Small intestine (tissue), 7 donors: ENCODE measurements around the gene GPRIN1. TPM values are rescaled to one million over a fixed set of nuclear protein-coding genes. Genes with fewer than 3 reads are reported as not detected.

ENCODE experiments used
- DNase-seq, 2 donors: peaks; one replicate each; pipeline versions ENCODE4 v3.0.0 to v3.0.0-alpha.2; 2013
- FAIRE-seq: peaks from 2 replicates; lab custom pipeline; 2012; peaks lifted over from hg19 to GRCh38; lab: Jason Lieb, UNC
- H3K27ac ChIP-seq, 3 donors: one replicate each; pipeline ENCODE4 v1.5.1; 2013; ENCODE audit warnings: low read length in 2 of 3, mild to moderate bottlenecking in 2 of 3, control low read depth in 1 of 3, inconsistent platforms in 1 of 3, low read depth in 1 of 3, moderate library complexity in 1 of 3
- H3K27me3 ChIP-seq, 3 donors: one replicate each; pipeline ENCODE4 v1.6.1; 2013; ENCODE audit warnings: low read length in 3 of 3, inconsistent platforms in 1 of 3; ENCODE audit not compliant: control insufficient read depth in 3 of 3, insufficient read depth in 3 of 3
- H3K36me3 ChIP-seq, 3 donors: one replicate each; pipeline ENCODE4 v1.6.1; 2013; ENCODE audit warnings: low read length in 3 of 3, inconsistent platforms in 1 of 3, low read depth in 1 of 3, mild to moderate bottlenecking in 1 of 3, moderate library complexity in 1 of 3; ENCODE audit not compliant: control insufficient read depth in 3 of 3, insufficient read depth in 2 of 3
- H3K4me1 ChIP-seq, 3 donors: one replicate each; pipeline ENCODE4 v1.6.1; 2013; ENCODE audit warnings: low read length in 2 of 3, inconsistent platforms in 1 of 3, low read depth in 1 of 3, mild to moderate bottlenecking in 1 of 3, moderate library complexity in 1 of 3; ENCODE audit not compliant: control insufficient read depth in 3 of 3, insufficient read depth in 2 of 3
- H3K4me3 ChIP-seq, 3 donors: one replicate each; pipeline ENCODE4 v1.5.1; 2013; ENCODE audit warnings: low read length in 3 of 3, control low read depth in 1 of 3, inconsistent platforms in 1 of 3, low read depth in 1 of 3, mild to moderate bottlenecking in 1 of 3, moderate library complexity in 1 of 3
- H3K9me3 ChIP-seq, 2 donors: one replicate each; pipeline ENCODE4 v1.6.1; 2013; ENCODE audit warnings: low read depth in 1 of 2, low read length in 1 of 2; ENCODE audit not compliant: control insufficient read depth in 2 of 2, insufficient read depth in 1 of 2
- WGBS, 3 donors: extraction: QIAGEN DNeasy Blood & Tissue Kit; methylation state at CpG; one replicate each; pipeline ENCODE4 v1.1.7; 2013; 5-methylcytosine and 5-hydroxymethylcytosine counted together
- polyA plus RNA-seq, 4 donors: library from polyadenylated mRNA; stranded (reverse) in 3 of 4; unstranded in 1 of 4; fragments of 200-250 nt in 3 of 4; fragments of 120-200 nt in 1 of 4; gene quantifications; one replicate each; pipeline versions ENCODE4 v1.2.1 to v1.2.3, GENCODE V29; 2013
- donor health status: healthy with polysubstance abuse.
- donor health status: control.
- donor health status: control.
- donor health status: Bipolar disorder and iron deficiency.
- donor health status: healthy.

GPRIN1 gene
- polyA plus RNA-seq, 4 donors: 0.54 to 9.0 (median 1.6) TPM; not detected in 1

- H3K27ac ChIP-seq: peak within 1 kb of the TSS; percentile 95 to 99 (median 98)
- H3K36me3 ChIP-seq: peaks cover 0 to 29% (median 0%) of the 10 kb centered on the region in 3 donors
- no peak for FAIRE-seq
- H3K9me3 ChIP-seq: no peaks in the 10 kb centered on the region
- H3K4me3 ChIP-seq: peak within 1 kb of the TSS in 2 of 3 donors; percentile 66 to 78
- DNase-seq: peak; percentile 87 to 93
- H3K4me1 ChIP-seq: peaks cover 0 to 75% (median 2%) of the 10 kb centered on the region in 3 donors
- no peaks in the 10 kb centered on the region for H3K27me3 ChIP-seq
- WGBS, 3 donors: 16 to 61% (median 53%) methylated on average over 17 to 18 of the region's 18 CpGs
Observed at GRCh38 chr5:176548967-176549444, 61.0 kb downstream of the GPRIN1 start, which contains the start of gene CDHR2. Gene CDHR2 (plus strand): TSS chr5:176549342. CDS start chr5:176565353, 16,011 bp downstream.

GRCh38 chr5:176547802-176548201, 62.2 kb downstream of the GPRIN1 start:
- Histone ChIP-seq H3K27me3 (no peaks in the 10 kb centered on the region), H3K4me1 (peaks cover 0 to 65% (median 2%) of the 10 kb centered on the region in 3 donors), H3K4me3 (no peak overlapping the region), H3K36me3 (peaks cover 0 to 20% (median 0%) of the 10 kb centered on the region in 3 donors), H3K27ac (peak overlapping the region; percentile 95 to 99 (median 98)), H3K9me3 (no peaks in the 10 kb centered on the region)
- FAIRE-seq (no peak), DNase-seq (peak; percentile 95 to 98)
- WGBS, 3 donors: 22 to 58% (median 40%) methylated on average over 8 of the region's 8 CpGs

Other genes starting within 250 kb of the GPRIN1 start
- gene KIAA1191, start 248.4 kb downstream of the GPRIN1 start, polyA plus RNA-seq: 100 to 1,000 TPM in 1 of 4 donors, 10 to 100 TPM in 3; 43.7 to 132 (median 84.9) TPM
- gene ARL10, start 244.7 kb downstream of the GPRIN1 start, polyA plus RNA-seq: 1 to 10 TPM in 1 of 4 donors, under 1 TPM in 2, not detected in 1; under 0.01 to 2.4 (median 0.97) TPM
- gene NOP16, start 221.6 kb downstream of the GPRIN1 start, polyA plus RNA-seq: 10 to 100 TPM; 22.5 to 47.6 (median 29.2) TPM
- 100 to 1,000 TPM; 116 to 343 (median 270) TPM for gene HIGD2A, start 221.4 kb downstream of the GPRIN1 start, polyA plus RNA-seq
- gene CLTB, start 193.6 kb downstream of the GPRIN1 start, polyA plus RNA-seq: 100 to 1,000 TPM; 160 to 359 (median 263) TPM
- 10 to 100 TPM in 3 of 4 donors, 1 to 10 TPM in 1; 6.8 to 48.9 (median 15.4) TPM for gene FAF2, start 161.8 kb downstream of the GPRIN1 start, polyA plus RNA-seq
- 10 to 100 TPM; 13.5 to 56.9 (median 20.8) TPM for gene RNF44, start 72.8 kb downstream of the GPRIN1 start, polyA plus RNA-seq
- 100 to 1,000 TPM in 3 of 4 donors, 10 to 100 TPM in 1; 50.1 to 545 (median 420) TPM for gene CDHR2, start 60.8 kb downstream of the GPRIN1 start, polyA plus RNA-seq
- under 1 TPM in 2 of 4 donors, not detected in 2; 0.16 to 0.73 TPM for gene SNCB, start 20.4 kb upstream of the GPRIN1 start, polyA plus RNA-seq
- under 1 TPM in 1 of 4 donors, not detected in 3; 0.22 TPM for gene EIF4E1B, start 20.5 kb upstream of the GPRIN1 start, polyA plus RNA-seq
- gene TSPAN17, start 37.3 kb upstream of the GPRIN1 start, polyA plus RNA-seq: 10 to 100 TPM; 20.7 to 35.2 (median 24.2) TPM
- gene UNC5A, start 200.4 kb upstream of the GPRIN1 start, polyA plus RNA-seq: under 1 TPM in 2 of 4 donors, not detected in 2; 0.15 to 0.63 TPM